Astrocyte (in vitro differentiated cells and primary cell): Measurements from ENCODE around the gene MAGI1. TPM values are rescaled to one million over a fixed set of nuclear protein-coding genes. Genes with fewer than 3 reads are reported as not detected.

Experiments used
- DNase-seq: peaks from one replicate; pipeline ENCODE4 v3.0.0-alpha.2; 2010; ENCODE audit warnings: low read depth
- FAIRE-seq: peaks from 2 replicates; lab custom pipeline; 2011; peaks lifted over from hg19 to GRCh38; lab: Jason Lieb, UNC
- H2AFZ ChIP-seq: 2 replicates; pipeline ENCODE4 v1.6.0; 2012; ENCODE audit warnings: low read depth, low read length, inconsistent platforms
- H3K27ac ChIP-seq: 2 replicates; pipeline ENCODE4 v1.5.1; 2011; ENCODE audit warnings: low read depth, low read length, inconsistent platforms
- H3K27me3 ChIP-seq: 2 replicates; pipeline ENCODE4 v1.6.0; 2011; ENCODE audit warnings: low read length, inconsistent platforms; ENCODE audit not compliant: insufficient read depth
- H3K36me3 ChIP-seq: 2 replicates; pipeline ENCODE4 v1.5.1; 2011; ENCODE audit warnings: low read length, inconsistent platforms; ENCODE audit not compliant: insufficient read depth
- H3K4me1 ChIP-seq: 2 replicates; pipeline ENCODE4 v1.5.1; 2011; ENCODE audit warnings: low read length, inconsistent platforms; ENCODE audit not compliant: insufficient read depth
- H3K4me2 ChIP-seq: 2 replicates; pipeline ENCODE4 v1.6.0; 2012; ENCODE audit warnings: low read length, inconsistent platforms
- H3K4me3 ChIP-seq: 2 replicates; pipeline ENCODE4 v1.5.1; 2011; ENCODE audit warnings: low read depth, mild to moderate bottlenecking, low read length, inconsistent platforms; ENCODE audit not compliant: insufficient read depth
- H3K79me2 ChIP-seq: 2 replicates; pipeline ENCODE4 v1.6.0; 2012; ENCODE audit warnings: mild to moderate bottlenecking, low read length, inconsistent platforms; ENCODE audit not compliant: insufficient read depth
- H3K9ac ChIP-seq: 2 replicates; pipeline ENCODE4 v1.6.0; 2012; ENCODE audit warnings: mild to moderate bottlenecking, low read length, inconsistent platforms
- H3K9me3 ChIP-seq: 2 replicates; pipeline ENCODE4 v1.5.1; 2012; ENCODE audit warnings: low read depth, mild to moderate bottlenecking, low read length, inconsistent platforms; ENCODE audit not compliant: insufficient read depth
- H4K20me1 ChIP-seq: 2 replicates; pipeline ENCODE4 v1.6.0; 2012; ENCODE audit warnings: low read length, inconsistent platforms; ENCODE audit not compliant: insufficient read depth
- H3K27ac Mint-ChIP-seq: one replicate; pipeline ENCODE4 v1.8.0; 2021; ENCODE audit warnings: mild to moderate bottlenecking, mixed read lengths; ENCODE audit not compliant: unreplicated experiment
- H3K27me3 Mint-ChIP-seq: one replicate; pipeline ENCODE4 v1.8.0; 2021; ENCODE audit warnings: low read depth, mixed read lengths; ENCODE audit not compliant: unreplicated experiment
- H3K36me3 Mint-ChIP-seq: one replicate; pipeline ENCODE4 v1.8.0; 2021; ENCODE audit warnings: low read depth, mixed read lengths; ENCODE audit not compliant: unreplicated experiment
- H3K4me1 Mint-ChIP-seq: one replicate; pipeline ENCODE4 v1.8.0; 2021; ENCODE audit warnings: low read depth, mixed read lengths; ENCODE audit not compliant: unreplicated experiment
- H3K4me3 Mint-ChIP-seq: one replicate; pipeline ENCODE4 v1.8.0; 2021; ENCODE audit warnings: mild to moderate bottlenecking, moderate library complexity, mixed read lengths; ENCODE audit not compliant: unreplicated experiment
- H3K9me3 Mint-ChIP-seq: one replicate; pipeline ENCODE4 v1.8.0; 2021; ENCODE audit warnings: mild to moderate bottlenecking, mixed read lengths; ENCODE audit not compliant: unreplicated experiment
- CTCF ChIP-seq: IDR thresholded peaks from 2 replicates; pipeline ENCODE4 v1.5.1; 2011; ENCODE audit warnings: low read depth, mild to moderate bottlenecking, inconsistent platforms, low read length, moderate library complexity; ENCODE audit not compliant: insufficient read depth
- EZH2 ChIP-seq: IDR thresholded peaks from 2 replicates; pipeline ENCODE4 v1.6.1; 2012; ENCODE audit warnings: mild to moderate bottlenecking, low read length, inconsistent platforms; ENCODE audit not compliant: insufficient read depth
- total RNA-seq: library from RNA; stranded (reverse); gene quantifications from 2 replicates; pipeline ENCODE4 v1.2.1, GENCODE V29; 2021

The MAGI1 gene
- total RNA-seq, 1 donor from 2014 or later, result 31.8 TPM

DNA sequence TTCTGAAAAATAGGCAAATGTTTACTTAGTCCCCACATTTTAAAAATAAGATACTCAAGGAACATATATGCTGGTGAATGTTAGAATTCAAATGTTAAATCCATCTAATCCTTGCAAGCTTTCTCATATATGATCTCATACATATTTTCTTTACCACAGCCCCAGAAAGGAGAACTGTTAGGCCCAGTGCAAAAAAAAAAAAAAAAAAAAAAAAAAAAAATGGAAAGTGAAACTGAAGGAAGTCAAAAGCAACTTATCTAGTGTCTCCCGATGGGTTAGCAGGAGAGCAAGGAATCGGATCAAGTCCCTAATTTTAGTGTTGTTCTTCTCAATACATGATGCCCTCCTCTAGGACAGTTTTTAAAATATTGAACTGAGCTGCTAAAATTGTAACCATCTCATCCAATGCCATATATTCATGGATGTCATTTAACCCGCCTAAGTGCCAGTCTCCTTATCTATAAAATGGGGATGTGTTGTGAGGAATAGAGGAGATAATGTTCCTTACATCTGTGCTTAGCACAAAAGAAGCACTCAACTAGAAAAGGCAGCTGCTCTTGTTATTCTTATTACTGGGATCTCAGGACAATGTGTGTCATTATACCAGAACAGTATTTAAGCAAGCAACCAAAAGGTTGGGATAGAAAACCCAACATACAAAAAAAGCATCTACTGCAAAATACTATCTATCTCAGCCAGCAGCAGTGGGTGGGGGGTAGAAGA, 279.7 kb downstream of the MAGI1 start:
- Mint-ChIP-seq H3K27me3 (no peaks in the 10 kb centered on the region), H3K9me3 (no peaks in the 10 kb centered on the region), H3K27ac (peak overlapping the region; percentile 82), H3K4me3 (no peak overlapping the region), H3K4me1 (peaks cover 12% of the 10 kb centered on the region), H3K36me3 (no peaks in the 10 kb centered on the region)
- DNase-seq, result no peak
- H3K27me3 ChIP-seq, result no peaks in the 10 kb centered on the region
- H3K79me2 ChIP-seq, result no peaks in the 10 kb centered on the region
- TF ChIP-seq EZH2 (no peak), CTCF (no peak)
- no peak overlapping the region for H3K4me3 ChIP-seq
- H3K4me1 ChIP-seq, result no peaks in the 10 kb centered on the region
- no peak overlapping the region for H3K9ac ChIP-seq
- no peaks in the 10 kb centered on the region for H3K36me3 ChIP-seq
- no peak overlapping the region for H3K4me2 ChIP-seq
- H3K27ac ChIP-seq, result no peak overlapping the region
- no peak for FAIRE-seq
- H2AFZ ChIP-seq, result no peak overlapping the region
- no peaks in the 10 kb centered on the region for H3K9me3 ChIP-seq
- peaks cover 17% of the 10 kb centered on the region for H4K20me1 ChIP-seq

- Mint-ChIP-seq H3K4me1 (peaks cover 12% of the 10 kb centered on the region), H3K4me3 (no peak overlapping the region), H3K9me3 (no peaks in the 10 kb centered on the region), H3K36me3 (no peaks in the 10 kb centered on the region), H3K27me3 (no peaks in the 10 kb centered on the region), H3K27ac (peak overlapping the region; percentile 82)
- H3K4me2 ChIP-seq, result no peak overlapping the region
- H3K4me1 ChIP-seq, result no peaks in the 10 kb centered on the region
- no peaks in the 10 kb centered on the region for H3K36me3 ChIP-seq
- no peak overlapping the region for H3K9ac ChIP-seq
- TF ChIP-seq CTCF, result no peak
- FAIRE-seq (no peak), DNase-seq (no peak)
- no peak overlapping the region for H2AFZ ChIP-seq
- no peak overlapping the region for H3K4me3 ChIP-seq
- peaks cover 17% of the 10 kb centered on the region for H4K20me1 ChIP-seq
- no peaks in the 10 kb centered on the region for H3K9me3 ChIP-seq
- no peak overlapping the region for H3K27ac ChIP-seq
- H3K27me3 ChIP-seq, result no peaks in the 10 kb centered on the region
- no peaks in the 10 kb centered on the region for H3K79me2 ChIP-seq
Observed at GRCh38 chr3:65758438-65758837, 280.3 kb downstream of the MAGI1 start.

DNA sequence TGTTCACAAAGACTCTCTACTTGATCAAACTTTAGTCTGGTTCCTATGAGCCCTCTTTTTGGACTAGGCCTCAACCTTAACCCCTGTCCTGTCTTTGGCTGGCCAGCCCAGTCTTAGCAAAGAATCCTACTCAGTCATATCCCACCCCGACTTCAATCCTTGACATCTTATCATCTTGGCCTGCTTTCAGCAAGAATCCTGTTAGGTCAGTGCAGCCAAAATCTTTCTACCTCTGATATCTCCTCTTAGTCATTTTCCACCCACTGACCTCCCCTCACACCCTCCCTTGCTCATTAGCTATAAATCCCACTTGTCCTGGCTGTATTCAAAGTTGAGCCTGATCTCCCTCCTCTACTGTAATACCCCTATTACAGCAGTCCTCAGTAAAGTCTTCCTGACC, 286.1 kb downstream of the MAGI1 start:
- Histone ChIP-seq H3K9me3 (no peaks in the 10 kb centered on the region), H3K4me2 (no peak overlapping the region), H3K27me3 (no peaks in the 10 kb centered on the region), H4K20me1 (peaks cover 30% of the 10 kb centered on the region), H3K27ac (no peak overlapping the region), H3K79me2 (no peaks in the 10 kb centered on the region), H3K4me1 (no peaks in the 10 kb centered on the region), H3K9ac (no peak overlapping the region), H2AFZ (no peak overlapping the region), H3K36me3 (no peaks in the 10 kb centered on the region), H3K4me3 (no peak overlapping the region)
- Mint-ChIP-seq H3K27ac (no peak overlapping the region), H3K4me3 (no peak overlapping the region), H3K9me3 (no peaks in the 10 kb centered on the region), H3K4me1 (no peaks in the 10 kb centered on the region), H3K36me3 (no peaks in the 10 kb centered on the region), H3K27me3 (no peaks in the 10 kb centered on the region)
- FAIRE-seq (no peak), DNase-seq (no peak)
- no peak for TF ChIP-seq EZH2
- no peak for TF ChIP-seq CTCF
